ENCODE results near the gene WDSUB1.

- TF ChIP-seq YY1 (IDR thresholded peaks at IDR 0.05; ENCODE audit: low read depth) (no peak), CTCF (IDR thresholded peaks at IDR 0.05) (no peak), EP300 (IDR thresholded peaks at IDR 0.05; ENCODE audit: borderline replicate concordance in 1 of 2, low read depth in 1 of 2, low read length in 1 of 2) (no peak), NFIC (IDR thresholded peaks at IDR 0.05; ENCODE audit: borderline replicate concordance) (no peak), MAX (IDR thresholded peaks at IDR 0.05; ENCODE audit: low read depth) (no peak), EZH2phosphoT487 (IDR thresholded peaks at IDR 0.05; ENCODE audit: borderline replicate concordance, low read depth) (no peak), ELF1 (IDR thresholded peaks at IDR 0.05) (no peak), FOXJ3 (CRISPR knock-in tag; IDR thresholded peaks at IDR 0.05) (no peak), RFX5 (IDR thresholded peaks at IDR 0.05; ENCODE audit: low read length) (no peak), IRF3 (IDR thresholded peaks at IDR 0.05; ENCODE audit: low read depth, low read length) (no peak), RCOR1 (IDR thresholded peaks at IDR 0.05; ENCODE audit: low read length) (no peak)
Measured at GRCh38 chr2:159266554-159266953, 19.9 kb downstream of the WDSUB1 start.
